ENCODE measurements around the gene GRB2. TPM values are rescaled to one million over a fixed set of nuclear protein-coding genes. Genes with fewer than 3 reads are reported as not detected.

The GRB2 gene
- total and polyA plus RNA-seq, 10 of the 15 experiments (the other 5 are each of a cell fraction or from before 2014, with no cell fraction given), result 113 to 268 (median 158) TPM

DNA sequence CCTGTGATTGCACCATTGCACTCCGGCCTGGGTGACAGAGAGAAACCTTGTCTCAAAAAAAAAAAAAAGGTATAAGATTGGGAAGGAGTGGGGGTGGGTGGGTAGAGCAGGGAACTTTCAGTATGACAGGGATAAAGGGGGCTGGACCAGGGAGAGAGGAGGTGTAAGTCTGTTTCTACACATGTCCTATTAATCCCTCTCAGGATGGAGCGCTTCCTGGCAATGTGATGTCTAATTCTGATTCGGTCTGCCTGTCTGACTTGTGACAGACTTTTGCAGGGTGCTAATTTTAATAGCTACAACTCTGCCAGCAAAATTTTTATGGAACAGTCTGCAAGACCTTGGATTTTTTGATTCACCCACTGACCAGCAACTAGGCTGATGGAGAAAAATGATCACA is 62.5 kb downstream of the GRB2 start (continued):
- TF ChIP-seq, protein P1, sequence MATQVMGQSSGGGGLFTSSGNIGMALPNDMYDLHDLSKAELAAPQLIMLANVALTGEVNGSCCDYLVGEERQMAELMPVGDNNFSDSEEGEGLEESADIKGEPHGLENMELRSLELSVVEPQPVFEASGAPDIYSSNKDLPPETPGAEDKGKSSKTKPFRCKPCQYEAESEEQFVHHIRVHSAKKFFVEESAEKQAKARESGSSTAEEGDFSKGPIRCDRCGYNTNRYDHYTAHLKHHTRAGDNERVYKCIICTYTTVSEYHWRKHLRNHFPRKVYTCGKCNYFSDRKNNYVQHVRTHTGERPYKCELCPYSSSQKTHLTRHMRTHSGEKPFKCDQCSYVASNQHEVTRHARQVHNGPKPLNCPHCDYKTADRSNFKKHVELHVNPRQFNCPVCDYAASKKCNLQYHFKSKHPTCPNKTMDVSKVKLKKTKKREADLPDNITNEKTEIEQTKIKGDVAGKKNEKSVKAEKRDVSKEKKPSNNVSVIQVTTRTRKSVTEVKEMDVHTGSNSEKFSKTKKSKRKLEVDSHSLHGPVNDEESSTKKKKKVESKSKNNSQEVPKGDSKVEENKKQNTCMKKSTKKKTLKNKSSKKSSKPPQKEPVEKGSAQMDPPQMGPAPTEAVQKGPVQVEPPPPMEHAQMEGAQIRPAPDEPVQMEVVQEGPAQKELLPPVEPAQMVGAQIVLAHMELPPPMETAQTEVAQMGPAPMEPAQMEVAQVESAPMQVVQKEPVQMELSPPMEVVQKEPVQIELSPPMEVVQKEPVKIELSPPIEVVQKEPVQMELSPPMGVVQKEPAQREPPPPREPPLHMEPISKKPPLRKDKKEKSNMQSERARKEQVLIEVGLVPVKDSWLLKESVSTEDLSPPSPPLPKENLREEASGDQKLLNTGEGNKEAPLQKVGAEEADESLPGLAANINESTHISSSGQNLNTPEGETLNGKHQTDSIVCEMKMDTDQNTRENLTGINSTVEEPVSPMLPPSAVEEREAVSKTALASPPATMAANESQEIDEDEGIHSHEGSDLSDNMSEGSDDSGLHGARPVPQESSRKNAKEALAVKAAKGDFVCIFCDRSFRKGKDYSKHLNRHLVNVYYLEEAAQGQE (IDR thresholded peaks at IDR 0.05; ENCODE audit: low read depth, low read length), result no peak
- no peak for TF ChIP-seq SPI1 (IDR thresholded peaks at IDR 0.05; ENCODE audit: borderline replicate concordance, insufficient read depth, low read depth, low read length)

DNA sequence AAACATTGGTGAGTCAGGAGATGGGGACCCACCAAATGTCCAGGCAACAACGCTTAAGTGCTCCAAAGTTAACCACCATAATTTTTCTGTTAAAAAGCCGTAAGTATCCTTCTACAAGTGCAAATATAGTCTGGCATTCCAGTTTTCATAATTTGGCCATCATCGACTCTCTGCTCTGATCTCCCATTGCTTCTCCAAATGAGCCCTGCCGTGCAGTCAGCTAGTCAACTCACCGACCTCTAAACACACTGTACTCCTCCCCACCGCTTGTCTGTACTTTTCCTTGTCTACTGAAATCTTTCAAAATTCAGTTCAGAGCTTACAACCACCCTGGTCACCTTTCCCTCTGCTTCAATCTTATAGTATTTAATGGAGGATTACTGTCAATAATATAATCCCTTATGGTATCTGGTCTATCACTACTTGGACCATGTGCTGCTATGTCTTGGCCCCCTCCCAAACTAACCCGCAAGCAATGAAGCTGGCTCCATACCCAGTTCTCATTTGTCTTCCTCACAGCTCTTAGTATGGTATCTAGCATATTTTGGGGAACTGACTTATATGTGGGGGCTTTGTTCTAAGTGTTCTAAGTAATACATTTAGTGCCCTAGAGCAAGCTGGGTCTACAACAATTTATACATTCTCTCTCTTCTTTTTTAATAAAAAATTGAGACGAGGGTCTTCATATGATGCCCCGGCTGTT is 63.5 kb downstream of the GRB2 start:
- SMC1A ChIA-PET (ENCODE audit: uncharacterized antibody, unreplicated experiment), result interaction anchor here (0.6 to 4.2 kb wide), 3 partner anchors 38 to 53 kb away, joined by 3 to 31 read pairs (median 3); no protein-coding TSS in a partner anchor
- Histone ChIP-seq H3K27ac (ENCODE audit: control insufficient read depth, insufficient read depth) (0 out of 2 replicates have a peak overlapping the region, but pooled peaks have one; percentile 0), H4K20me1 (ENCODE audit: control insufficient read depth, insufficient read depth) (no peaks in the 10 kb centered on the region), H3K79me2 (ENCODE audit: control insufficient read depth, insufficient read depth, low read length) (peaks cover 89% of the 10 kb centered on the region), H3K36me3 (ENCODE audit: control insufficient read depth in 2 of 2, insufficient read depth in 2 of 2, low read length in 1 of 2) (peaks cover 1 to 7% of the 10 kb centered on the region in 2 experiments; a peak in 3 of 4 replicates), H2AFZ (ENCODE audit: control insufficient read depth, low read depth, low read length) (no peak overlapping the region), H3K9ac (ENCODE audit: control insufficient read depth, insufficient read depth, low read length) (no peak overlapping the region), H3K4me2 (ENCODE audit: control insufficient read depth, insufficient read depth) (no peak overlapping the region), H3K27me3 (replicated peaks in 1 of 2; ENCODE audit: control insufficient read depth in 2 of 2, insufficient read depth in 2 of 2, low read length in 1 of 2) (no peaks in the 10 kb centered on the region), H3K4me3 (no peak overlapping the region), H3K4me1 (ENCODE audit: control insufficient read depth, insufficient read depth, low read length) (peaks cover 53% of the 10 kb centered on the region), H3K9me3 (replicated peaks; ENCODE audit: control insufficient read depth, insufficient read depth, low read length) (no peaks in the 10 kb centered on the region)
- POLR2A ChIA-PET, result interaction anchor here (0.5 to 1.7 kb wide), 4 partner anchors 17 to 88 kb away, joined by 3 to 6 read pairs (median 3); no protein-coding TSS in a partner anchor
- in situ Hi-C loops (cut with MboI), result no loop called here
- intact Hi-C loops (cut with micrococcal nuclease; ENCODE audit: unreplicated experiment), result no loop called here
- RAD21 ChIA-PET (ENCODE audit: unreplicated experiment), result interaction anchor here (0.7 to 1.0 kb wide), 2 partner anchors 24 to 46 kb away, joined by 3 to 4 read pairs; no protein-coding TSS in a partner anchor
- DNase-seq (ENCODE audit: low read depth, low spot score) (no peak), ATAC-seq (no peak), FAIRE-seq (no peak)
- no peak for TF ChIP-seq POLR2A (IDR thresholded peaks at IDR 0.05; ENCODE audit: low read depth, low read length)
- CTCF ChIA-PET, result interaction anchor here (1.1 to 15.4 kb wide), 3 partner anchors 10 to 37 kb away, joined by 3 to 182 read pairs (median 4); no protein-coding TSS in a partner anchor
- BruUV-seq (replicated peaks), result TSS peak; percentile 42
- WGBS (ENCODE audit: insufficient coverage, insufficient replicate concordance, low lambda C conversion rate, missing lambda C conversion rate), result 53% methylated on average over 9 of the region's 9 CpGs

All from GM12878 (cell line).